WERI-Rb-1 (cell line): ENCODE measurements around the gene COL27A1.
"Not testable (repeated sequence)": the region's sequence is repeated elsewhere in the genome, so short reads cannot be mapped to it uniquely, and the experiment has no call there.

Experiments
- DNase-seq: peaks from one replicate; pipeline ENCODE4 v3.0.0-alpha.2; 2020
- H3K27ac ChIP-seq: fragments of 250-450 bp; sonication (Bioruptor Pico); 2 replicates; pipeline ENCODE4 v1.5.1; 2020; ENCODE audit warnings: mild to moderate bottlenecking, moderate library complexity
- H3K27me3 ChIP-seq: fragments of 250-450 bp; sonication (Bioruptor Pico); 2 replicates; pipeline ENCODE4 v1.5.1; 2021; ENCODE audit warnings: mild to moderate bottlenecking, low read depth, moderate library complexity; ENCODE audit not compliant: insufficient read depth, severe bottlenecking
- H3K36me3 ChIP-seq: fragments of 250-450 bp; sonication (Bioruptor Pico); 2 replicates; pipeline ENCODE4 v1.5.1; 2020; ENCODE audit warnings: mild to moderate bottlenecking, moderate library complexity
- H3K4me3 ChIP-seq: 2 replicates; pipeline ENCODE4 v1.5.1; 2011; ENCODE audit warnings: low read depth, mild to moderate bottlenecking, control low read depth, low read length
- H3K9me3 ChIP-seq: fragments of 250-450 bp; sonication (Bioruptor Pico); 2 replicates; pipeline ENCODE4 v1.5.1; 2021; ENCODE audit warnings: mild to moderate bottlenecking, moderate library complexity; ENCODE audit not compliant: severe bottlenecking
- TF ChIP-seq, protein P1 (sequence below): IDR thresholded peaks from 2 replicates; pipeline ENCODE4 v1.5.1; 2011; ENCODE audit warnings: low read depth, mild to moderate bottlenecking, control low read depth, inconsistent platforms, low read length

The COL27A1 gene

DNA sequence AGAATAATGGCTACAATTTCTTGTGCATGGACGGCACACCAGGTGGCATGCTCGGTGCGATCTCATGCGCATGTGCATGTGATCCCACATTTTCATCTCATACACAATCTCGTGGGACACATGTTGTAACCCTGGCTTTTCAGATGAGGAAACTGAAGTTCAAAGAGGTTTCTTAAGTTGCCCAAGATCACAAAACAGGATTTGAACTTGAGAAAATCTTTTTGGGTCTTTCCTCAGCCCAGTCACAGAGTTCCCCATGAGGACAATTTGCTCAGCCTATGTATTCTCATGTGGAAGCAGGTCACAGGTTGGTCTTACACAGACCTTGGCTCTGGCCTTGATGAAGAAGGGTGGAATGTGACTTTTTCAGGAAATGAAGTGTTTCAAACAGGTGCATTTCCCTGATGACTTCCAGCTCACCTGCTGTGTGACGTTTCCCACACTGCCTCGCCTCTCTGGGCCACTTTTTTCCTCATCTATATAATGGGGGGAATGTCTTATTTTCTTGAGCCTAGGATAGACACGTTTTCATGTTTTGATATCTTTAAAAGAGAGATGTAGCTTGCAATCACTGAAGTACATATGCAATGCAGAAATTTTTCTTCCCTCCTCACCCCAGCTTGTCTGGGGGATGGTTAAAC is 160.5 kb downstream of the COL27A1 start:
- DNase-seq: no peak
- TF ChIP-seq, protein P1, sequence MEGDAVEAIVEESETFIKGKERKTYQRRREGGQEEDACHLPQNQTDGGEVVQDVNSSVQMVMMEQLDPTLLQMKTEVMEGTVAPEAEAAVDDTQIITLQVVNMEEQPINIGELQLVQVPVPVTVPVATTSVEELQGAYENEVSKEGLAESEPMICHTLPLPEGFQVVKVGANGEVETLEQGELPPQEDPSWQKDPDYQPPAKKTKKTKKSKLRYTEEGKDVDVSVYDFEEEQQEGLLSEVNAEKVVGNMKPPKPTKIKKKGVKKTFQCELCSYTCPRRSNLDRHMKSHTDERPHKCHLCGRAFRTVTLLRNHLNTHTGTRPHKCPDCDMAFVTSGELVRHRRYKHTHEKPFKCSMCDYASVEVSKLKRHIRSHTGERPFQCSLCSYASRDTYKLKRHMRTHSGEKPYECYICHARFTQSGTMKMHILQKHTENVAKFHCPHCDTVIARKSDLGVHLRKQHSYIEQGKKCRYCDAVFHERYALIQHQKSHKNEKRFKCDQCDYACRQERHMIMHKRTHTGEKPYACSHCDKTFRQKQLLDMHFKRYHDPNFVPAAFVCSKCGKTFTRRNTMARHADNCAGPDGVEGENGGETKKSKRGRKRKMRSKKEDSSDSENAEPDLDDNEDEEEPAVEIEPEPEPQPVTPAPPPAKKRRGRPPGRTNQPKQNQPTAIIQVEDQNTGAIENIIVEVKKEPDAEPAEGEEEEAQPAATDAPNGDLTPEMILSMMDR: no peak
- peaks cover 8% of the 10 kb centered on the region for H3K36me3 ChIP-seq

DNA sequence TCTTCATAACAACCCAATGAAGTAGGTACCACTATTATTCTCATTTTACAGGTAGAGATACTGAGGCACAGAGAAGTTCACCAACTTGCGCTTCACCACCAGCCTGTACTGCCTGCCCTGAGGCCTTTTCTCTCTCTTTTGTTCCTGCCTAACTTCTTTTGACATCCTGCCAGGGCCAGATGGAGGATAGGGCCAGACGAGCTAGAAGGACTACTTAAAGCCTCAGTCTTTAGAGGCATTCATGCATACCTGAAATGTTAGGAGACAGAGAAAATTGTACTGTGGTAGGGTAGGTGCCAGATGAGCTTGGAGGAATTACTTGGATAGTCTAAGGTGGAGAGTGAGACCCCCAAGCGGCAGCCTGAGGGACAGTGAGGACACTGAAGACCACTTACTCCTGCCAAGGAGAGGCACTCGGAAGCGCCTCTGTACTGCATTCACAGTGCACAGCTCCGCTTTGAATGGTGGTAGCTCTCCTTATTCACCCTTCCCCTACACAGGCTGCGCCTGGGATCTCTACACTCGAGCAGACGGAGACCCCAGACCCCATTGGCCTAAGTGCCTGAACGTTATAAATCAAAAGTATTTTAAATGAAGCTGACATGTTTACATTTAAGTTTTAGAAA is 161.4 kb downstream of the COL27A1 start:
- DNase-seq: peak; percentile 29

More for the DNA sequence above, 160.5 kb downstream of the COL27A1 start:
- no peak overlapping the region for H3K4me3 ChIP-seq
- H3K9me3 ChIP-seq: peaks cover 5% of the 10 kb centered on the region
- H3K27me3 ChIP-seq: no peaks in the 10 kb centered on the region
- no peak overlapping the region for H3K27ac ChIP-seq

DNA sequence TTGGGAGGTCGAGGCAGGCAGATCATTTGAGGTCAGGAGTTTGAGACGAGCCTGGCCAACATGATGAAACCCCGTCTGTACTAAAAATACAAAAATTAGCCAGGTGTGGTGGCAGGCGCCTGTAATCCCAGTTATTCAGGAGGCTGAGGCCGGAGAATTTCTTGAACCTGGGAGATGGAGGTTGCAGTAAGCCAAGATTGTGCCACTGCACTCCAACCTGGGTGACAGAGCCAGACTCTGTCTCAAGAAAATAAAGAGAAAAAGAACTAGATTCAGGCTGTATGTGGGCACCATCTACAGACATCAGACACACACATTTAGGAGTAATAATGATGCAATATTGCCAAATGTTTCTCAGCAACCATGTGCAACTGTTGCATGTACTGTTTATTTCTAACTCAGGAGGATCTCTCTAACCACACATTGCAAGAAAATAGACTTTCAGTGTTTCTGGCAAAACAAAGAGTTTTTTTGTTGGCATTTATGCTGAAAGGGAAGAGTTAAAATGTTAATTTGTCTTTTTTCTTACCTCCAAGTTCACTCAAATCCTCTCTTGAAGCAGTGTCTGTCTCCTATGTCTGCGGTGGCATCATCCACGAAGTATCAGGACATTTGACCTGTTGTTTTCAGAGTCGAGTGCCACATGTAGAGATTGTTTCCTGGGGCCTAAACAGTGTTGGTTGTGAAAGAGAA is 162.5 kb downstream of the COL27A1 start:
- Histone ChIP-seq H3K9me3 (peaks cover 5% of the 10 kb centered on the region), H3K27me3 (no peaks in the 10 kb centered on the region), H3K4me3 (no peak overlapping the region), H3K36me3 (no peaks in the 10 kb centered on the region), H3K27ac (no peak overlapping the region; the same call in 1 of the 2 replicates)
- peak; percentile 2 for DNase-seq
- TF ChIP-seq, protein P1: no peak

More for the DNA sequence above, 161.4 kb downstream of the COL27A1 start:
- Histone ChIP-seq H3K9me3 (peaks cover 5% of the 10 kb centered on the region), H3K27me3 (no peaks in the 10 kb centered on the region), H3K36me3 (peaks cover 2% of the 10 kb centered on the region), H3K27ac (peak overlapping the region; percentile 6; the same call in 1 of the 2 replicates), H3K4me3 (no peak overlapping the region)
- TF ChIP-seq, protein P1: peak; percentile 21; the same call in 1 of the 2 replicates

DNA sequence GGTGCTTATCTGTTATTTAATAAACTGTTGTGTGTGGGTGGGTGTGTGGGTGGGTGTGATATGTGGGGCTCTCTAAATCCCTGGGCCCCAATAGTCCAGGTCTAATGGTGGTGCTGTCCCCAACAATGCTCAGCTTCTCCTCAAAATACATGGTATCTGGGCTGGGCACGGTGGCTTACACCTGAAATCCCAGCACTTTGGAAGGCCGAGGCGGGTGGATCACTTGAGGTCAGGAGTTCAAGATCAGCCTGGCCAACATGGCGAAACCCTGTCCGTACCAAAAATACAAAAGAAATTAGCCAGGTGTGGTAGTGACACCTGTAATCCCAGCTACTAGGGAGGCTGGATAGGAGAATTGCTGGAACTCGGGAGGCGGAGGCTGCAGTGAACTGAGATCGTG is 163.1 kb downstream of the COL27A1 start:
- no peak overlapping the region for H3K4me3 ChIP-seq
- no peaks in the 10 kb centered on the region for H3K36me3 ChIP-seq
- no peaks in the 10 kb centered on the region for H3K27me3 ChIP-seq
- H3K9me3 ChIP-seq: peaks cover 5% of the 10 kb centered on the region
- H3K27ac ChIP-seq: no peak overlapping the region
- TF ChIP-seq, protein P1: no peak
- DNase-seq: peak; percentile 4

DNA sequence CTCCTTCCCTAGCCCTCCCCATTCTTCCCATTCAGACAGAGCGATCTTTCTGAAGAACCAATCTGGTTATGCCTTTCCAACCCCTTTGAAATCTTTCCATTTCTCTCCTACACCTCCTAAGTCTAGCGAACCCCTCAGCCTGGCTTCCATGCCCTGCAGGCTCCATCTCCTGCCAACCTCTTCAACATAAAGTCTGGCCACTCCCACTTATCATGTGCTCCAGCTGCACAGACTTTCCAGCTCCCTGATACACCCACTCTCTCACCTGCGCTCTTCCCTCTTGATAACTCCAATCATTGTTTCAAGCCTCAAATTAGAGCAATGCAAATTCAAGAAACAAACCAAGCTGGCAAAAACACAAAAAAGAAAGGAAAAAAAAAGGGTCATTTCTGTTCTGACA is 163.8 kb downstream of the COL27A1 start:
- peak; percentile 6 for DNase-seq
- Histone ChIP-seq H3K27ac (no peak overlapping the region), H3K36me3 (no peaks in the 10 kb centered on the region), H3K4me3 (no peak overlapping the region), H3K27me3 (no peaks in the 10 kb centered on the region), H3K9me3 (peaks cover 5% of the 10 kb centered on the region)
- TF ChIP-seq, protein P1: no peak

DNA sequence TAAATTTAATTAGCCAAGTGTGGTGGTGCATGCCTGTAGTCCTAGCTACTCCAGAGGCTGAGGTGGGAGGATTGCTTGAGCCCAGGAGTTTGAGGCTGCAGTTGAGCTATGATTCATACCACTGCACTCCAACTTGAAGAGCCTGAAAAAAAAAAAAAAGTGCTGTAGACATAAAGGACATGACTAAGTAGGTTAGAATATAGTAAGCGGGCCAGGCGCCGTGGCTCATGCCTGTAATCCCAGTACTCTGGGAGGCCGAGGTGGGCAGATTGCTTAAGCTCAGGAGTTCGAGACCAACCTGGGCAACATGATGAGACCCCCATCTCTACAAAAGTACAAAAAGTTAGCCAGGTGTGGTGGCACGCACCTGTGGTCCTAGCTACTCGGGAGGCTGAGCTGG is 165.4 kb downstream of the COL27A1 start:
- H3K27me3 ChIP-seq, H3K36me3 ChIP-seq, H3K9me3 ChIP-seq, DNase-seq, H3K27ac ChIP-seq, H3K4me3 ChIP-seq: not testable (repeated sequence)
